Astrocyte (in vitro differentiated cells and primary cell): ENCODE measurements around the gene CELF4.

ENCODE experiments used
- EZH2 ChIP-seq: IDR thresholded peaks from 2 replicates; pipeline ENCODE4 v1.6.1; 2012; ENCODE audit warnings: mild to moderate bottlenecking, low read length, inconsistent platforms; ENCODE audit not compliant: insufficient read depth
- TF ChIP-seq, protein P1 (sequence below): IDR thresholded peaks from 2 replicates; pipeline ENCODE4 v1.5.1; 2011; ENCODE audit warnings: low read depth, mild to moderate bottlenecking, inconsistent platforms, low read length, moderate library complexity; ENCODE audit not compliant: insufficient read depth

GRCh38 chr18:37302519-37302918 is 263.1 kb downstream of the CELF4 start:
- TF ChIP-seq, protein P1, sequence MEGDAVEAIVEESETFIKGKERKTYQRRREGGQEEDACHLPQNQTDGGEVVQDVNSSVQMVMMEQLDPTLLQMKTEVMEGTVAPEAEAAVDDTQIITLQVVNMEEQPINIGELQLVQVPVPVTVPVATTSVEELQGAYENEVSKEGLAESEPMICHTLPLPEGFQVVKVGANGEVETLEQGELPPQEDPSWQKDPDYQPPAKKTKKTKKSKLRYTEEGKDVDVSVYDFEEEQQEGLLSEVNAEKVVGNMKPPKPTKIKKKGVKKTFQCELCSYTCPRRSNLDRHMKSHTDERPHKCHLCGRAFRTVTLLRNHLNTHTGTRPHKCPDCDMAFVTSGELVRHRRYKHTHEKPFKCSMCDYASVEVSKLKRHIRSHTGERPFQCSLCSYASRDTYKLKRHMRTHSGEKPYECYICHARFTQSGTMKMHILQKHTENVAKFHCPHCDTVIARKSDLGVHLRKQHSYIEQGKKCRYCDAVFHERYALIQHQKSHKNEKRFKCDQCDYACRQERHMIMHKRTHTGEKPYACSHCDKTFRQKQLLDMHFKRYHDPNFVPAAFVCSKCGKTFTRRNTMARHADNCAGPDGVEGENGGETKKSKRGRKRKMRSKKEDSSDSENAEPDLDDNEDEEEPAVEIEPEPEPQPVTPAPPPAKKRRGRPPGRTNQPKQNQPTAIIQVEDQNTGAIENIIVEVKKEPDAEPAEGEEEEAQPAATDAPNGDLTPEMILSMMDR, result no peak
- TF ChIP-seq EZH2, result no peak
